ENCODE measurements around the gene ST7L. TPM values are rescaled to one million over a fixed set of nuclear protein-coding genes. Genes with fewer than 3 reads are reported as not detected.

ST7L gene
- total and polyA plus RNA-seq, 2 of the 4 experiments (the other 2 are of a cell fraction) = 7.7 to 14.7 TPM

- Histone ChIP-seq H3K36me3 (ENCODE audit: control insufficient read depth, insufficient read depth, low read length) (no peaks in the 10 kb centered on the region), H3K4me1 (ENCODE audit: control insufficient read depth, insufficient read depth, low read length) (peaks cover 6% of the 10 kb centered on the region; the same call in 1 of the 2 replicates)
- TF ChIP-seq ELK1 (IDR thresholded peaks at IDR 0.05; ENCODE audit: borderline replicate concordance, low read depth, low read length) (no peak), CEBPB (IDR thresholded peaks at IDR 0.05; ENCODE audit: low read depth, low read length) (no peak), RCOR1 (IDR thresholded peaks at IDR 0.05; ENCODE audit: insufficient replicate concordance, low read length) (no peak), NFE2L2 (IDR thresholded peaks at IDR 0.05; ENCODE audit: low read depth, low read length) (no peak), MXI1 (IDR thresholded peaks at IDR 0.05; ENCODE audit: borderline replicate concordance, low read depth, low read length) (no peak), USF2 (IDR thresholded peaks at IDR 0.05; ENCODE audit: low read depth, low read length) (no peak), RFX5 (IDR thresholded peaks at IDR 0.05; ENCODE audit: low read depth, low read length) (no peak), MAZ (IDR thresholded peaks at IDR 0.05; ENCODE audit: borderline replicate concordance, low read depth, low read length) (no peak), CHD1 (IDR thresholded peaks at IDR 0.05; ENCODE audit: low read depth, low read length) (no peak), SMC3 (IDR thresholded peaks at IDR 0.05; ENCODE audit: low read depth, low read length) (peak; percentile 78), BHLHE40 (IDR thresholded peaks at IDR 0.05; ENCODE audit: low read depth, low read length) (no peak), CTCF (conservative IDR thresholded peaks at IDR 0.05; ENCODE audit: low read depth, low read length) (peak; percentile 73)
Measured at GRCh38 chr1:112501810-112502641, 116.9 kb downstream of the ST7L start.

More at GRCh38 chr1:112501810-112502641, 116.9 kb downstream of the ST7L start:
- no peaks in the 10 kb centered on the region for H3K9me1 ChIP-seq (ENCODE audit: insufficient read depth, low read length)
- intact Hi-C loops (cut with micrococcal nuclease) = loop anchor here (1.0 to 2.0 kb wide), 3 partner anchors 43 to 205 kb away; partner anchors contain the start of gene RHOC
- in situ Hi-C loops (cut with MboI; ENCODE audit: low sequenced_read_pairs) = loop anchor here (5.0 to 10.0 kb wide), 2 partner anchors 115 to 203 kb away; partner anchors contain the start of genes CAPZA1, RHOC and ST7L
- 0 out of 2 replicates have a peak overlapping the region, but pooled peaks have one; percentile 19 for H3K9ac ChIP-seq (ENCODE audit: low read depth, low read length)
- H2BK15ac ChIP-seq (ENCODE audit: low read depth, low read length) = no peak overlapping the region
- H3K4ac ChIP-seq (ENCODE audit: low read depth, low read length) = 0 out of 2 replicates have a peak overlapping the region, but pooled peaks have one; percentile 28
- H3K4me3 ChIP-seq (ENCODE audit: insufficient read depth, low read depth, low read length) = peak overlapping the region; percentile 40
- H3K14ac ChIP-seq (replicated peaks; ENCODE audit: low read depth, low read length) = peak overlapping the region; percentile 42; the same call in 1 of the 2 replicates
- H2AK5ac ChIP-seq (ENCODE audit: low read depth, low read length) = peak overlapping the region; percentile 25; the same call in 1 of the 2 replicates
- WGBS, 2 experiments (ENCODE audit: extremely low coverage in 2 of 2, insufficient read length in 1 of 2) = 0% methylated on average over 44 of the region's 65 CpGs; no CpG with 5 or more reads in 1 of the 2 experiments
- H3K56ac ChIP-seq (ENCODE audit: extremely low read depth, insufficient read depth, low read length) = no peak overlapping the region
- no peak overlapping the region for H3K18ac ChIP-seq (ENCODE audit: low read depth, low read length)
- H4K91ac ChIP-seq (ENCODE audit: insufficient read depth, low read depth, low read length) = no peak overlapping the region; the same call in 1 of the 2 replicates
- H3K27me3 ChIP-seq (ENCODE audit: control insufficient read depth, insufficient read depth, low read length) = peaks cover 27% of the 10 kb centered on the region
- H3K27ac ChIP-seq (ENCODE audit: insufficient read depth, low read length) = no peak overlapping the region; the same call in 1 of the 2 replicates
- H2AK9ac ChIP-seq (replicated peaks; ENCODE audit: low read depth, low read length, poor library complexity) = no peak overlapping the region
- H4K5ac ChIP-seq (ENCODE audit: low read depth, low read length) = no peak overlapping the region
- peak overlapping the region; percentile 88 for H2AFZ ChIP-seq (replicated peaks; ENCODE audit: low read length, poor library complexity)
- dilution Hi-C loops (cut with HindIII; ENCODE audit: low sequenced_read_pairs, unreplicated experiment) = no loop called here
- peak overlapping the region; percentile 59 for H3K4me2 ChIP-seq (ENCODE audit: low read depth, low read length)
- H4K8ac ChIP-seq (ENCODE audit: low read depth in 2 of 2, low read length in 2 of 2) = peak overlapping the region in 1 of 2 experiments; percentile 74; a peak in 1 of 4 replicates
- H2BK120ac ChIP-seq (ENCODE audit: low read depth, low read length) = peak overlapping the region; percentile 23; the same call in 1 of the 2 replicates
- peak; percentile 54 for DNase-seq
- no peak overlapping the region for H2BK5ac ChIP-seq (ENCODE audit: low read depth, low read length, poor library complexity, severe bottlenecking)
- POLR2A ChIA-PET (ENCODE audit: unreplicated experiment) = interaction anchor here (0.6 to 1.1 kb wide), 4 partner anchors 9 to 109 kb away, joined by 3 to 5 read pairs (median 3); no protein-coding TSS in a partner anchor
- no peak overlapping the region for H2BK20ac ChIP-seq (ENCODE audit: low read depth, low read length)
- no peaks in the 10 kb centered on the region for H3K79me1 ChIP-seq (ENCODE audit: low read depth in 1 of 2, low read length in 2 of 2)
- ATAC-seq (ENCODE audit: low read depth) = peak; percentile 89
- no peak overlapping the region for H3K23ac ChIP-seq (ENCODE audit: low read depth, low read length)
- H4K20me1 ChIP-seq (ENCODE audit: insufficient read depth, low read length) = no peaks in the 10 kb centered on the region
- CTCF ChIA-PET = interaction anchor here (0.5 to 2.4 kb wide), 38 partner anchors 10 to 257 kb away, joined by 3 to 18 read pairs (median 4); partner anchors contain the start of gene MOV10
- H3K9me3 ChIP-seq (ENCODE audit: control insufficient read depth, insufficient read depth, low read length) = no peaks in the 10 kb centered on the region
- BruUV-seq (replicated peaks) = no TSS peak

Measured in IMR-90 (cell line).